ENCODE data around the gene ABI3. TPM values are rescaled to one million over a fixed set of nuclear protein-coding genes. Genes with fewer than 3 reads are reported as not detected.

ABI3 gene
- polyA plus RNA-seq, 6 donors from 2014 or later, result 8.1 to 28.4 (median 18.0) TPM

DNA sequence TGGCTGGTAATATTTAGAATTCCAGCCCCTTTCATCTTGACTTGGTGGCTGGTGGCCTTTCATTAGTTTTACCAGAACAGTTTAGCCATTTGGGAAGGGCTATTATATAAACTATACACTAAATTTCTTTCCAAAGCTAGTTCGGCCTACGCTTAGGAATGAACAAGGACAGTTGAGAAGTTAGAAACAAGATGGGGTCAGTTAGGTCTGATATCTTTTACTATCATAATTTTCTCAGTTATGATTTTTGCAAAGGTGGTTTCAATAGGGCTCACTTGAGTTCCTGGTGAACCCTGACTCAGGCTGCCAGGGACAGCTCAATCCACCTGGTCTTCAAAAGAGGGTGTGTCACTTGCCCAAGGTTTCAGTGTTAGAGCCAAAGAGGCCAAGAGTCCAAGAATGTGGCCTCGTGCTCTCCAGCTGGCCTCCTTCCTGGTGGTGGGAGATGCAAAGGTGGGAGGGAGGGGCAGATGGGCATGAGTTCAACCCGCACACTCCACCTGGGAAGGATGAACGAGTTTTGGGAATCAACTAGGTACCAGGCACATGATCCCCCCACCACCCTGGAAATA, 24.1 kb downstream of the ABI3 start:
- Mint-ChIP-seq H3K27me3 (peaks cover 18 to 42% (median 18%) of the 10 kb centered on the region in 3 donors), H3K9me3 (no peaks in the 10 kb centered on the region), H3K4me3 (peak overlapping the region in 1 of 8 donors; percentile 9), H3K27ac (no peak overlapping the region), H3K4me1 (peaks cover 4 to 15% (median 14%) of the 10 kb centered on the region in 3 donors), H3K36me3 (no peaks in the 10 kb centered on the region)
- ATAC-seq (ENCODE audit: low read depth in 2 of 2) (no peak), DNase-seq (no peak)

DNA sequence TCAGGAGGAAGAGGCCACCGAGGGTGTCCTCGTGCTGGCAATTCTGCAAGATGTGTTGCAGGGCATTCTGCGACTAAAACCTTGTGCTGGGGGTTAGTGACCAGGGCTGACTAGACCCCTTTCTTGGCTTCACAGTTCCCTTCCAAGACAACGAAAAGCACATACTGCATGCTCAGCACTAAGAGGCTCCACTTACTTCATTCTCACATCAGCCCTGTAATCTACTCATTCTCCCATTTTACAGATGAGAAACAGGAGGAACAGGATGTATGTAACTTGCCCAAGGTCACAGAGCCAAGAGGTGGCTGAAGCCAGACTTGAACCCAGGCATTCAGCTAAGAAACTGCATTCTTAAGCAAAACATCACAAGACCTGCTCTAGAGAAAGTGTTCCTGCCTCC, 25.4 kb downstream of the ABI3 start:
- Mint-ChIP-seq H3K27me3 (peaks cover 18 to 43% (median 22%) of the 10 kb centered on the region in 3 donors), H3K4me1 (peaks cover 4 to 11% (median 7%) of the 10 kb centered on the region in 3 donors), H3K9me3 (no peaks in the 10 kb centered on the region), H3K4me3 (peak overlapping the region in 1 of 8 donors; percentile 0), H3K27ac (no peak overlapping the region), H3K36me3 (no peaks in the 10 kb centered on the region)
- ATAC-seq (ENCODE audit: low read depth in 2 of 2) (no peak), DNase-seq (no peak)

DNA sequence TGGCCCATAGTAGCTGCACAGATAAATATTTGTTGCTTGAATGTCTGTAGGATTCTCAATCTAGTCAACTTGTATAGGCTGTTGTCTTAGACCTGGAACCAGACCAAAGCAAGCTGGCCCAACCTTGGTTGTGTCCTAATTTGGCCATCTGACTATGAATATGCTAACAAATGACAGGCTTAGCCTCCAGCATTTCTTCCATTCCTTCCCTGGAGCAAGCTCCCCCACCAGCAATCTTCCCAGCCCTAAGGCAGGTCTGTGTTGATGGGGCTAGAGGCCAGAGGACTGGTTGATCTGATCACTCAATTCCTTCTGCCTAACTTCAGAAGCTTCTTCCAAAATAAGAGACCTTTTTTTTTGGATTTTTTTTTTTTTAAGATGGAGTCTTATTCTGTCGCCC, 29.5 kb downstream of the ABI3 start:
- H3K27me3 Mint-ChIP-seq, result peaks cover 0 to 51% (median 30%) of the 10 kb centered on the region in 3 donors
- no peak overlapping the region for H3K27ac Mint-ChIP-seq
- no peaks in the 10 kb centered on the region for H3K36me3 Mint-ChIP-seq
- H3K9me3 Mint-ChIP-seq, result no peaks in the 10 kb centered on the region
- no peak overlapping the region for H3K4me3 Mint-ChIP-seq
- DNase-seq (no peak), ATAC-seq (ENCODE audit: low read depth in 2 of 2) (no peak)
- no peaks in the 10 kb centered on the region for H3K4me1 Mint-ChIP-seq

DNA sequence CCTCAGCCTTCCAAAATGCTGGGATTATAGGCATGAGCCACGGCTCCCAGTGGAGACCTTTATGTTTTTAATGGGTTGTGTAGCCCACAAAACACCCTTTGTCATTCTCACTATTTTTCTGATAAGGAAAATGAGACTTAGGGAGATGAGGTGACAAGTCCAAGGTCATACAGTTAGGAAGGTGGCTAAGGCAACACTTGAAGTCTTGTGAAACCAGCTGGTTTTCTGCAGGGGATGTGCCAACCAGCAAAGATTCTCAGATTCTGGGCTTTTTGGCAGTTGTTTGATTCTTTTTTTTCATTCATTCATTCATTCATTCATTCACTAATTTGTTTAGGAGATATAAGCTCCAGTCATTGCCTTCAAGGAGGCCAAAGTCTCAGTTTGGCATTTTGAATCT, 30.1 kb downstream of the ABI3 start:
- H3K27ac Mint-ChIP-seq, result no peak overlapping the region
- H3K36me3 Mint-ChIP-seq, result no peaks in the 10 kb centered on the region
- DNase-seq, result no peak
- H3K27me3 Mint-ChIP-seq, result peaks cover 0 to 47% (median 30%) of the 10 kb centered on the region in 3 donors
- H3K9me3 Mint-ChIP-seq, result no peaks in the 10 kb centered on the region
- H3K4me1 Mint-ChIP-seq, result no peaks in the 10 kb centered on the region
- no peak for ATAC-seq (ENCODE audit: low read depth in 2 of 2)
- no peak overlapping the region for H3K4me3 Mint-ChIP-seq

DNA sequence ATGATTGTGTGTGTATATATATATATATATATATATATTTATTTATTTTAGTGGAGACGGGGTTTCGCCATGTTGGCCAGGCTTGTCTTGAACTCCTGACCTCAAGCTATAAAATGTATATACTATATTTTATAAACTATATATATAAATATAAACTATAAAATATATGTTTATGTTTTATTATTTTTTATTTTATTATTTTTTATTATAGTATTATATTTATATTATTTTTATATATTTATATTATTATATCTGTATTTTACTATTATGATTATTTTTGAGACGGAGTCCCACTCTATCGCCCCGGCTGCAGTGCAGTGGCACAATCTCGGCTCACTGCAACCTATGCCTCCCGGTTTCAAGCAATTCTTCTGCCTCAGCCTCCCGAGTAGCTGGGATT, 30.5 kb downstream of the ABI3 start:
- no peak for ATAC-seq (ENCODE audit: low read depth in 2 of 2)
- DNase-seq, result no peak
- peak overlapping the region in 1 of 8 donors; percentile 47 for H3K4me3 Mint-ChIP-seq
- no peaks in the 10 kb centered on the region for H3K9me3 Mint-ChIP-seq
- H3K4me1 Mint-ChIP-seq, result no peaks in the 10 kb centered on the region
- no peak overlapping the region for H3K27ac Mint-ChIP-seq
- no peaks in the 10 kb centered on the region for H3K36me3 Mint-ChIP-seq
- peaks cover 0 to 45% (median 30%) of the 10 kb centered on the region in 3 donors for H3K27me3 Mint-ChIP-seq

DNA sequence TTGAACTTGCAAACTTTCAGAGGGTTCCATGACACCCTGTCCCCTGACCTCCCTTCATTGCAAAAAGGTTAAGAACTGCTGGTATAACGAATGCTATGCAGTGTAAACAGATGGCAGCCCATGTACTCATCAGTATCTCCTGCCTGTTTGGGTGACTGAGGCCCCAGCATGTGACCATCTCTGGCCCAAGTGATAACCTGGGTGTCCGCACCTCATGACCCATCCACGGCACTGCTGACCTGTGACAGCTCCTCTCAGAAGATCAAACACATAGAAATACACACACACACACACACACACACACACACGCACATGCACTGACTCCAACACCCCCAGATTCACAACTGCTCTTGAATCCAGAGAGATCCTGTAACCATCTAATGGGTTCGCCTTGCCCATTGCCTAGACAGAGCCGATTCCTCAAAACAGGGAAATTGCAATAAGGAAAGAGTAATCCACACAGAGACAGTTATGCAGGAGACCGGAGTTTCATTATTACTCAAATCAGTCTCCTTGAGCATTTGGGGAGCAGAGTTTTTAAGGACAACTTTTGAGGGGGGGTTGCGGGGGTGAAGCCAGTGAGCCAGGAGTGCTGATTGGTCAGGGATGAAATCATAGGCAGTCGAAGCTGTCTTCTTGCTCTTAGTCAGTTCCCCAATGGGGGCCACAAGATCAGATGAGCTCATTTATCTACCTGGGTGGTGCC, 31.3 kb downstream of the ABI3 start:
- H3K9me3 Mint-ChIP-seq, result no peaks in the 10 kb centered on the region
- H3K4me3 Mint-ChIP-seq, result no peak overlapping the region
- no peak overlapping the region for H3K27ac Mint-ChIP-seq
- DNase-seq (no peak), ATAC-seq (ENCODE audit: low read depth in 2 of 2) (no peak)
- H3K4me1 Mint-ChIP-seq, result no peaks in the 10 kb centered on the region
- no peaks in the 10 kb centered on the region for H3K36me3 Mint-ChIP-seq
- peaks cover 0 to 49% (median 34%) of the 10 kb centered on the region in 3 donors for H3K27me3 Mint-ChIP-seq

DNA sequence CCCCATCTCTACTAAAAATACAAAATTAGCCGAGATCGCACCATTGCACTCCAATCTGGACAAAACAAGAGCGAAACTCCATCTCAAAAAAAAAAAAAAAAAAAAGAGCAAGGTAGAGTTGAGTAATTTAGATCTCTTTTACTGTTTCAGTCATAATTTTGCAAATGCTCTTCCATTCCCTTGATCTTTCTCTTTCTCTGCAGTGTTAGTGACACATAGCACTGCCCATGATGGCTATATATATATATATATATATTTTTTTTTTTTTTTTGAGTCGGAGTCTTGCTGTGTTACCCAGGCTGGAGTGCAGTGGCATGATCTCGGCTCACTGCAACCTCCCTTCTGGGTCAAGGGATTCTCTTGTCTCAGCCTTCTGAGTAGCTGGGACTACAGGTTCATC, 32.3 kb downstream of the ABI3 start:
- no peaks in the 10 kb centered on the region for H3K9me3 Mint-ChIP-seq
- peaks cover 0 to 54% (median 42%) of the 10 kb centered on the region in 3 donors for H3K27me3 Mint-ChIP-seq
- no peak overlapping the region for H3K4me3 Mint-ChIP-seq
- DNase-seq, result no peak
- no peaks in the 10 kb centered on the region for H3K36me3 Mint-ChIP-seq
- ATAC-seq (ENCODE audit: low read depth in 2 of 2), result no peak
- no peaks in the 10 kb centered on the region for H3K4me1 Mint-ChIP-seq
- H3K27ac Mint-ChIP-seq, result no peak overlapping the region

DNA sequence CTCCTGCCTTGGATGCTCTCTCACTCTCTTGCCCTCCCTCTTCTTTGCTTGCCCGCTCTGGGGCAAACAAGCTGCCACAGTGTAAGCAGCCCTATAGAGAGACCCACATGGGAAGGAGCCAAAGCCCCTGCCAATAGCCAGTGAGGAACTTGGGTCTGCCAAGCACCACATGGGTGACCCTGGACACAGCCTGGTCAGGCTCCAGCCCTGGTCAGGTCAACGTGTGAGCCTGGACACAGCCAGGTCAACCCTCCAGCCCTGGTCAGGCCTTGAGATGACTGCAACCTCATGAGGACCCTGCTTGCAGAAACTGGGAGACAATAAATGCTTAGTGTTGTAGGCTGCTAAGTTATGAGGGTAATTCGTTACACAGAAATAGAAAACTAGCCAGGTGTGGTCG, 34.3 kb downstream of the ABI3 start:
- H3K4me3 Mint-ChIP-seq, result no peak overlapping the region
- no peak for ATAC-seq (ENCODE audit: low read depth in 2 of 2)
- no peak for DNase-seq
- H3K36me3 Mint-ChIP-seq, result no peaks in the 10 kb centered on the region
- H3K27ac Mint-ChIP-seq, result no peak overlapping the region
- peaks cover 0 to 56% (median 47%) of the 10 kb centered on the region in 3 donors for H3K27me3 Mint-ChIP-seq
- H3K4me1 Mint-ChIP-seq, result no peaks in the 10 kb centered on the region
- H3K9me3 Mint-ChIP-seq, result no peaks in the 10 kb centered on the region

DNA sequence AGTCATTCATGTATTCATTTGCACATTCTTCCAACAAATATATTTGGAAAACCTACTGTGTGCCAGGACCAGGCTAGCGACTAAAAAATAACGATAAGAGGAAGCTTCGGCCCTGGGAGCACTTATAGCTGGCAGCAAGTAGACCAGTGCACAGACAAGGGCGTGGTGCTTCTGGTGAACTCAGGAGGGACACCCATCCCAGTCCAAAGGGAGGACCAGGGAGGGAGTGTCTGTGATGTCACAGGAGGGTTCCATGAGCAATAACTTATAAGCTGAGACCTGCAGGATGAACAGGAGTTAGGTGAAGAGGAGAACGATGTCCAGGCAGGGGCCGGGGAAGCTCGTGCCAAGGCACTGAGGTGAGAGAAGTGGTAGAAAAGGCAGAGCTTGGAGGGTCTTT, 37.4 kb downstream of the ABI3 start:
- no peaks in the 10 kb centered on the region for H3K36me3 Mint-ChIP-seq
- H3K27me3 Mint-ChIP-seq, result peaks cover 4 to 50% (median 43%) of the 10 kb centered on the region in 3 donors
- H3K4me3 Mint-ChIP-seq, result no peak overlapping the region
- no peaks in the 10 kb centered on the region for H3K4me1 Mint-ChIP-seq
- DNase-seq (no peak), ATAC-seq (ENCODE audit: low read depth in 2 of 2) (no peak)
- no peaks in the 10 kb centered on the region for H3K9me3 Mint-ChIP-seq
- H3K27ac Mint-ChIP-seq, result peak overlapping the region in 1 of 6 donors; percentile 36

DNA sequence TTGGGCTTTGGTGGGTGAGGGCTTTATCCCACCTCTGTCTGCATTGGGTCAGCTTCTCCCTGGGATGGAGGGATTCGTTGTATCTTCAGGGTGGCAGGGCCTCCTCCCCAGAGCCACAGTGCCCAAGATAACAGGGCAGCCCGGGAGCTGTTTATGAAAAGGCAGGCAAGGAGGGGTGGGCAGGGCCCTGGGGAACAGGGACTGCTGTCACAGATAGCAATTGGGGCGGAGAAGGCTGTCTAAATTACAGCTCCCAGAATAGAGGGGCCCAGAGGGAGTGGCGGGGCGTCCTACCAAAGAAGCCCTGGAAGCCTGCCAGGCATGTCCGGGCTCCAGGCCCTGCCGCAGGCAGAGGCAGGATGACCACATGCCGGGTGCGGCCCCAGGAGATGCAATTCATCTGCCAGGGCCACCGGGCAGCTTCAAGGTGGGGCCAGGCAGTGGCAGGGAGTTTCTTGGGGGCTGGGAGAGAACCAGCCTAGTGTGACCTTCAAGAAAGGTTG, 38.8 kb downstream of the ABI3 start:
- Mint-ChIP-seq H3K4me1 (no peaks in the 10 kb centered on the region), H3K27me3 (peaks cover 4 to 47% (median 41%) of the 10 kb centered on the region in 3 donors), H3K9me3 (no peaks in the 10 kb centered on the region), H3K27ac (no peak overlapping the region), H3K36me3 (no peaks in the 10 kb centered on the region), H3K4me3 (no peak overlapping the region)
- DNase-seq (no peak), ATAC-seq (ENCODE audit: low read depth in 2 of 2) (no peak)

DNA sequence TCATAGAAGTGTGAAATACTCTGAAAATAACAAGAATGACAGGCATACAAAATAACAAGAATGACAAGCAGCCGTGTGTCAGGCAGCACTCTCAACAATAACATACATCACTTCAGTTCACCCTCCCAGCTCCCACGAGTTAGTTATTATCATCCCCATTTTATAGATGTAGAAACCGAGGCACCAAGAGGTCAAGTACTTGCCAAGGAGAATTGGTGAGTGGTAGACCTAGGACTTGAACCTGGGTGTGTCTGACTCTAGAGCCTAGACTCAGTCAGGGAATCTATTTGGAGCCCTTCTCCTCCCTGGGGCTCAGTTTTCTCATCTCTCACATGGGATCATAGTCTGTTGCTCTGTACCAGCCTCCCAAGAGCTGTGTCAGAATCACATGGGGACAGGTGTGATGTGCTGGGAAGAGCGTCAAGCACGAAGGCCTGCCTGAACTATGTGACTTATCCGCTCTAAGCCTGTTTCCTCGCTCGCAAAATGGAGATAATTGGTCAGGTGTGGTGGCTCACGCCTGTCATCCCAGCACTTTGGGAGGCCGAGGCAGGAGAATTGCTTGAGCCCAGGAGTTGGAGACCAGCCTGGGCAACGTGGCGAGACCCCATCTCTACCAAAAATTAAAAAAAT, 39.5 kb downstream of the ABI3 start:
- Mint-ChIP-seq H3K4me3 (peak overlapping the region in 1 of 8 donors; percentile 47), H3K27ac (peak overlapping the region in 1 of 6 donors; percentile 32), H3K4me1 (no peaks in the 10 kb centered on the region), H3K36me3 (no peaks in the 10 kb centered on the region), H3K27me3 (peaks cover 4 to 42% (median 38%) of the 10 kb centered on the region in 3 donors), H3K9me3 (no peaks in the 10 kb centered on the region)
- DNase-seq (no peak), ATAC-seq (ENCODE audit: low read depth in 2 of 2) (no peak)

DNA sequence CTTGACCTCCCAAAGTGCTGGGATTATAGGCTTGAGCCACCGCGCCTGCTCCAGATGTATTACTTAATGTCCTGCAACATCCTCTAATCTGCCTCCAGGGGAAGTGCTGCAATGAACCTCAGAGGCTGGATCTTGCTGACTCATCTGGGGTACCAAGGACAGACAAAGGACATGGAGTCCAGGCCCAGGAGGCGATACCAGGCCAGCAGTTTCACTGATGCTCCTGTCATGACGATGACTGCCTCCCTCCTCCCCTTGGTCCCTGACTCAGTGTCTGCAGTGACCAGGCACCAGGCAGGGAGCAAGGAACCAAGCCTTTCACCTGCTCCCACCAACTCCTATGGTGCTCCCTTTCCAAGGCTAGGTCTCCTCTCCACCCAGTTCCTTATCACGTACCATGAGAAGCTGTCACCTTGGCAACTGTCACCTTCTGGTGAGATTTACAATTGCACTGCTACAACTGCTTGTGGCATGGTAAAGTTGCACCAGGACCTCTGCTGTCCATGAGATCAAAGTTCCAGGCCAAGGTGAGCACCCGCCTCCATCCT, 41.7 kb downstream of the ABI3 start:
- Mint-ChIP-seq H3K36me3 (no peaks in the 10 kb centered on the region), H3K4me1 (no peaks in the 10 kb centered on the region), H3K27ac (no peak overlapping the region), H3K9me3 (no peaks in the 10 kb centered on the region), H3K4me3 (no peak overlapping the region), H3K27me3 (peaks cover 4 to 31% (median 28%) of the 10 kb centered on the region in 3 donors)
- DNase-seq, result no peak
- ATAC-seq (ENCODE audit: low read depth in 2 of 2), result no peak

DNA sequence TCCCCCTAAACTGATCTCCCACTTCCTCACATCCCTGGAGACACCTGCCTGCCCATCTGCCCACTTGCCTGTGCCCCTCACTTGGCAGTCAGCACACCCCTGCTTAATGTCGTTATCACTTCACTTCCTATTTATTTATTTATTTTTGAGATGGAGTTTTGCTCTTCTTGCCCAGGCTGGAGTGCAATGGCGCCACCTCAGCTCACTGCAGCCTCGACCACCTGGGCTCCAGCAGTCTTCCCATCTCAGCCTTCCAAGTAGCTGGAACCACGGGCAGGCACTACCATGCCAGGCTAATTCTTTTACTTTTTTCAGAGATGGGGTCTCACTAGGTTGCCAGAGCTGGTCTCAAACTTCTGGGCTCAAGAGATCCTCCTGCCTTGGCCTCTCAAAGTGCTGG, 43.6 kb downstream of the ABI3 start:
- no peak for ATAC-seq (ENCODE audit: low read depth in 2 of 2)
- Mint-ChIP-seq H3K4me1 (no peaks in the 10 kb centered on the region), H3K27ac (no peak overlapping the region), H3K9me3 (no peaks in the 10 kb centered on the region), H3K36me3 (no peaks in the 10 kb centered on the region), H3K4me3 (no peak overlapping the region), H3K27me3 (peaks cover 4 to 17% (median 14%) of the 10 kb centered on the region in 3 donors)
- DNase-seq, result no peak

Data from naive B cell (primary cell).